HL-60 (cell line): ENCODE data around the gene C20orf144.

Experiments
- DNase-seq, 2 experiments: peaks; one replicate each; pipeline ENCODE4 v3.0.0-alpha.2; 2010 to 2020; ENCODE audit warnings: low read depth in 1 of 2, low spot score in 1 of 2
- H3K27ac ChIP-seq: fragments of 250-450 bp; sonication (Bioruptor Pico); replicated peaks from 2 replicates; pipeline ENCODE4 v1.5.1; 2020; ENCODE audit warnings: mild to moderate bottlenecking, moderate library complexity
- H3K27me3 ChIP-seq: fragments of 250-450 bp; sonication (Bioruptor Pico); 2 replicates; pipeline ENCODE4 v1.5.1; 2021; ENCODE audit warnings: mild to moderate bottlenecking, moderate library complexity; ENCODE audit not compliant: insufficient read depth, poor library complexity, severe bottlenecking
- H3K4me3 ChIP-seq: replicated peaks from 2 replicates; pipeline ENCODE4 v1.5.1; 2011; ENCODE audit warnings: mild to moderate bottlenecking, control low read depth, low read length; ENCODE audit not compliant: insufficient read depth
- CTCF ChIP-seq: IDR thresholded peaks from one replicate; pipeline ENCODE4 v1.5.1; 2011; ENCODE audit warnings: low read length, control low read depth, inconsistent platforms; ENCODE audit not compliant: insufficient read depth
- GABPA ChIP-seq: IDR thresholded peaks from 2 replicates; pipeline ENCODE4 v1.6.1; 2012; ENCODE audit warnings: low read depth
- POLR2AphosphoS5 ChIP-seq: IDR thresholded peaks from 2 replicates; pipeline ENCODE4 v1.6.1; 2012; ENCODE audit warnings: low read depth
- REST ChIP-seq: IDR thresholded peaks from 2 replicates; pipeline ENCODE4 v1.6.1; 2012; ENCODE audit warnings: low read depth; ENCODE audit not compliant: insufficient replicate concordance
- SPI1 ChIP-seq: IDR thresholded peaks from 2 replicates; pipeline ENCODE4 v1.6.1; 2012; ENCODE audit warnings: low read depth, mild to moderate bottlenecking, borderline replicate concordance

The C20orf144 gene

GRCh38 chr20:33701629-33702450, 39.7 kb downstream of the C20orf144 start:
- Histone ChIP-seq H3K27me3 (no peaks in the 10 kb centered on the region), H3K27ac (no peak overlapping the region), H3K4me3 (no peak overlapping the region)
- no peak for DNase-seq
- no peak for TF ChIP-seq REST

- TF ChIP-seq SPI1: no peak
- TF ChIP-seq CTCF: no peak
- TF ChIP-seq REST: no peak
- TF ChIP-seq POLR2AphosphoS5: no peak
- TF ChIP-seq GABPA: no peak
- Histone ChIP-seq H3K4me3 (no peak overlapping the region), H3K27me3 (no peaks in the 10 kb centered on the region), H3K27ac (no peak overlapping the region)
- no peak for DNase-seq
Observed at GRCh38 chr20:33702861-33703260, 40.7 kb downstream of the C20orf144 start.

- TF ChIP-seq POLR2AphosphoS5 (no peak), REST (no peak), GABPA (no peak), SPI1 (no peak), CTCF (no peak)
- DNase-seq: no peak
Observed at GRCh38 chr20:33703498-33704137, 41.5 kb downstream of the C20orf144 start.

More at GRCh38 chr20:33703498-33704137, 41.5 kb downstream of the C20orf144 start:
- Histone ChIP-seq H3K4me3 (no peak overlapping the region), H3K27ac (no peak overlapping the region), H3K27me3 (no peaks in the 10 kb centered on the region)
